ENCODE data around the gene BORCS6. TPM values are rescaled to one million over a fixed set of nuclear protein-coding genes. Genes with fewer than 3 reads are reported as not detected.

BORCS6 gene
- total RNA-seq, result 5.0 and 5.9 TPM in 2 replicates

DNA sequence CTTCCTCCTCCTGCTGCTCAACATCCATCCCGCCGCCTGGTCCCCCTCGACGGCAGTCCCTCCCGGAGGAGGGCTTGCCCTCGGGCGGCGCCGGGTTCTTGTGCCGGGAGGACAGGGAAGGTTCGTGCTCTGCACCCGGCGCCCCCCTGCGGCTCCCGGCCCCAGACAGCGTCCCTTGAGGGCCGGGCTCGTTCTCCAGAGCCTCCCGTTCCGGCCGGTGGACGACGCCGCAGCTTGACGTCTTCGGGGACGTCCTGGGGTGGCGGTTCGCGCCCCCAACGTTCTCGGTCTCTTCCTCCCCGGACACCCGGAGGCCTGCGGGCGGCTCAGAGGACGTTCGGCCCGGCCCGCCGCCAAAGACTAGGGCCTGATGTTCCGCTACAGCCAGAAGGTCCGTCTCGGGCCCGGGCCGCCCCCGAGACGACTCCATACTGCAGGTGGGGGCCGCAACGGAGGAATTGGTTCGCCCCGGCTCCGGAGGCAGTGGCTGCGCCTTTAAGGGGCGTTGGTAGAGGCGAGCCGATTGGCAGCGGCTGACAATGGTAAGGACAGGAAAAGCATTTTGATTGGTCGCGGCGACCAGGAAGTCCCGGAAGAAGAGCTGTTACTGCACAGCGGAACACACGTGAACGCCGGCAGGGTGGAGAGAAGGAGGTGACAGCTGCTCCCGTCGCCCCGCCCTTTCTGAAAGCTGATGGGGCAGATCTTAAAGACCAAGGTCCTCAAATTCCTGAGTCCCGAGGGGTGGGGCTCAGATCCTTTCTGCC, at the start of gene BORCS6:
TSS of gene BORCS6 (minus strand) at position 470 of the 767 bp plus-strand sequence. CDS start at position 430, 40 bp downstream.

DNA sequence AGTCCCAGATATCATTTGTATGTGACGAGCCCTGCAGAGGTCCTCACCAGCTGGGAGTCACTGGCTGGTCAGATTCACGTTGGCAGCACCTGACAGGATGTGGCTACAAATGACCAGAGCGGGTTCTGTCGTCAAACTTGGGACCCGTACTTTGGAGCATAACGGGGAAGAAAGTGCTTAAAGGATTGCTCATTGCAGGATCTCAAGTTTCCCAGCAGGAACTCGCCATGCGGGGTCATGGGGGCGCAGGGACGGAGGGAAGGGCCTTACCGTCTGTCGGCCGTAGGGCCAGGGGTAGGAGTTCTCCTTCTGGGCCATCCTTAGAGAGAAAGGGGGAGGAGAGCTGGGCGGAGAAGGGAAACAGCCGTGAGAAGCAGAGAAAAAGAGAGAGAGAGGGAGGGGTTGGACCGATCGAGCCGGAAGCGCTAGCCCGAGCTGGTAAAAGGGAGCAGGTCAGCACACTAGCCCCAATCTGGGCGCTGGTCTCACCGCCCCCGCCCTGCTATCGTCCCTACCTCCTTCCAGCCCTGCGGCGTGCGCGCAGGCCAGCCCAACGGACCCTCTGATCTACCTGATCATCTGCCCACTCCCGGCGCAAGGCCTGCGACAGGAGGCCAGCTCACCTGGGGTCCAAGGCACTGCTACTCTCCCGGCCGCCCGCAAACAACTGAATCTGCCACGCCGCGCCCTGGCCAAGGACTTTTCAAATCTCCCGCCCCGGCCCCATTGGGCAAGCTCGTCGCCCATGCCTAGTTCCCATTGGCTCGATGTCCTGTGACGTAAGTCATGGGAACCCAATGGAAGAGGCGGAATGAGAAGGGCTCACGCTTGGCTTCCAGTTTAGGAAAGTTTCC, 20.2 kb upstream of the BORCS6 start, which contains the start of gene AURKB:
TSS of gene AURKB (minus strand) at position 669 of the 854 bp plus-strand sequence. CDS start at position 318, 351 bp downstream.

DNA sequence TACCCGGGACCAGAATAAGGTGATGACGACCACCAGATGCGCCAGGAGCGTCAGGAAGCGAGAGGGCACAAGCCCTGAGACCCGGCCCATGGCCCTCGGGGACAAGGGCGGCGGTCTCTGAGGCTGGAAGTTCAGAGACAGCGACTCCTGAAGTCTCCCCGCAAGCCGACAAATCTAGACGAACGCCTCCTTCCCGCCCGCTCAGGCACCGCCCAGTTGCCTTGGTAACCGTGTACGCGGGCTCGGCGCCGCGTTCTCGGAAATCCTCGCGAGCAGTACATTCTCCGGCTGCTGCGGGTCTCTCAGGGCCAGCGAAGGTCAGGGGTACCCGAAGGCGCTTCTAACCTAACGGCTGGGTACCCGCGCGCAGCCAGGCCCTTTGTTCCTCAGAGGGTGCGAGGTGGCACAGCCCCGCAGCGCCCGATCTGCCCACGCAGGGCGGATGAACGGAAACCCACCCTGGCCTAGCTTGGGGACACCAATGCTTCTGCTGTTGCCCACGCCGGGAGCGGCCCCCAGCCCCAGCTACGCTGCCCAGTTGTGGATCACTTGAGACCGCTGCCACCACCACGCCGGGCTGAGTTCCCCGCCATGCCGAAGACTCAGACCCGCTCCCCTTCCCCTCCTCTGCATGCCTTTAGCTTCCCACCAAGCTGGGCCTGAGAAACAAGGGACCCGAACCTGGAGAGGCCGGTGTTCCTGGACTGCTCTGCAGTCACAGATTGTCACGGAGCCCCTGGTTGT, 13.6 kb downstream of the BORCS6 start, which contains the start of gene TMEM107:
TSS of gene TMEM107 (minus strand) at position 184 of the 744 bp plus-strand sequence. CDS start at position 90, 94 bp downstream.

GRCh38 chr17:8162233-8162996, 27.6 kb downstream of the BORCS6 start, which contains the start of gene VAMP2:
VAMP2 (minus strand) TSS chr17:8162948; CDS start chr17:8162879, 69 bp downstream.

GRCh38 chr17:8152112-8152775, 37.7 kb downstream of the BORCS6 start, which contains the start of gene PER1:
PER1 (minus strand) TSS chr17:8152404; CDS start chr17:8150706, 1,698 bp downstream.

Other genes with a start within 250 kb of the BORCS6 start
- gene GUCY2D, start 187.6 kb downstream of the BORCS6 start, total RNA-seq, result not detected in 2 replicates
- under 0.01 and 0.32 TPM in 2 replicates for gene ALOX15B, start 151.1 kb downstream of the BORCS6 start, total RNA-seq
- gene ALOX12B, start 102.5 kb downstream of the BORCS6 start, total RNA-seq, result not detected in 2 replicates
- not detected in 2 replicates for gene ALOXE3, start 71.7 kb downstream of the BORCS6 start, total RNA-seq
- gene HES7, start 66.1 kb downstream of the BORCS6 start, total RNA-seq, result not detected in 2 replicates
- gene PER1, start 37.8 kb downstream of the BORCS6 start, total RNA-seq, result 12.3 and 16.6 TPM in 2 replicates
- gene VAMP2, start 27.2 kb downstream of the BORCS6 start, total RNA-seq, result 4.1 and 5.1 TPM in 2 replicates
- 13.5 and 31.2 TPM in 2 replicates for gene TMEM107, start 13.8 kb downstream of the BORCS6 start, total RNA-seq
- gene AURKB, start 20.4 kb upstream of the BORCS6 start, total RNA-seq, result 11.1 and 12.3 TPM in 2 replicates
- gene CTC1, start 57.9 kb upstream of the BORCS6 start, total RNA-seq, result 6.4 TPM in 2 replicates
- 13.0 and 17.5 TPM in 2 replicates for gene PFAS, start 59.1 kb upstream of the BORCS6 start, total RNA-seq
- 8.6 and 9.0 TPM in 2 replicates for gene RANGRF, start 98.5 kb upstream of the BORCS6 start, total RNA-seq
- 0.65 and 1.3 TPM in 2 replicates for gene SLC25A35, start 105.2 kb upstream of the BORCS6 start, total RNA-seq
- 0.11 TPM in 1 of 2 replicates, not detected in the other for gene ARHGEF15, start 120.1 kb upstream of the BORCS6 start, total RNA-seq
- gene ODF4, start 149.7 kb upstream of the BORCS6 start, total RNA-seq, result not detected in 2 replicates
- gene RPL26, start 193.0 kb upstream of the BORCS6 start, total RNA-seq, result 3,562 and 3,712 TPM in 2 replicates
- not detected in 2 replicates for gene RNF222, start 207.6 kb upstream of the BORCS6 start, total RNA-seq
- 81.7 and 90.6 TPM in 2 replicates for gene NDEL1, start 245.7 kb upstream of the BORCS6 start, total RNA-seq